ENCODE measurements around the gene EHMT1. TPM values are rescaled to one million over a fixed set of nuclear protein-coding genes. Genes with fewer than 3 reads are reported as not detected.

EHMT1 gene
- total RNA-seq, 1 donor from 2014 or later = 162 TPM

GRCh38 chr9:137688261-137688660, 69.5 kb downstream of the EHMT1 start:
- no peak for TF ChIP-seq CTCF (IDR thresholded peaks at IDR 0.05; ENCODE audit: partially characterized antibody, unreplicated experiment)
- H3K9me3 Mint-ChIP-seq (ENCODE audit: unreplicated experiment) = peaks cover 2% of the 10 kb centered on the region
- no peak for DNase-seq
- peaks cover 12% of the 10 kb centered on the region for H3K4me1 Mint-ChIP-seq (ENCODE audit: low read depth, unreplicated experiment)
- H3K27me3 Mint-ChIP-seq (ENCODE audit: unreplicated experiment) = no peaks in the 10 kb centered on the region
- no peaks in the 10 kb centered on the region for H3K36me3 Mint-ChIP-seq (ENCODE audit: unreplicated experiment)
- no peak overlapping the region for H3K27ac Mint-ChIP-seq (ENCODE audit: unreplicated experiment)
- no peak overlapping the region for H3K4me3 Mint-ChIP-seq (ENCODE audit: unreplicated experiment)

DNA sequence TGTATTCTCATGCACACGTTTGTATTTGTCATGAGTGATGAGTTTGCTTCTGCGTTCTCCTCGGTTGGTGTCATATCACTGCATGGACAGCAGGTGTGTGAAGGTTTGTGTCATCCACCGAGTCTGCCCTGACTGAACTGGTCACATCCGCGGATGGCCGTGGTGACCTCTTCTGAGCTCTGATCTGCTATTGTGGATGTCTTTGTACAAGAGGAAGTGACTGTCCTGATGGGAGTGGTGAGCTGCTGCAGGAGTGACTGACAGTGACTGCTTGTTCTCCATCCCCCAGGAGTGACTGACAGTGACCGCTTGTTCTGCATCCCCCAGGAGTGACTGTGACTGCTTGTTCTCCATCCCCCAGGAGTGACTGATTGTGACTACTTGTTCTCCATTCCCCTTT, 69.9 kb downstream of the EHMT1 start:
- Mint-ChIP-seq H3K4me3 (ENCODE audit: unreplicated experiment) (no peak overlapping the region), H3K27ac (ENCODE audit: unreplicated experiment) (no peak overlapping the region), H3K36me3 (ENCODE audit: unreplicated experiment) (no peaks in the 10 kb centered on the region), H3K4me1 (ENCODE audit: low read depth, unreplicated experiment) (peaks cover 12% of the 10 kb centered on the region), H3K9me3 (ENCODE audit: unreplicated experiment) (peaks cover 2% of the 10 kb centered on the region), H3K27me3 (ENCODE audit: unreplicated experiment) (no peaks in the 10 kb centered on the region)
- DNase-seq = no peak
- TF ChIP-seq CTCF (IDR thresholded peaks at IDR 0.05; ENCODE audit: partially characterized antibody, unreplicated experiment) = no peak

- no peak for TF ChIP-seq CTCF (IDR thresholded peaks at IDR 0.05; ENCODE audit: partially characterized antibody, unreplicated experiment)
- Mint-ChIP-seq H3K27me3 (ENCODE audit: unreplicated experiment) (no peaks in the 10 kb centered on the region), H3K9me3 (ENCODE audit: unreplicated experiment) (peaks cover 2% of the 10 kb centered on the region), H3K36me3 (ENCODE audit: unreplicated experiment) (no peaks in the 10 kb centered on the region), H3K4me1 (ENCODE audit: low read depth, unreplicated experiment) (peaks cover 12% of the 10 kb centered on the region), H3K4me3 (ENCODE audit: unreplicated experiment) (no peak overlapping the region), H3K27ac (ENCODE audit: unreplicated experiment) (peak overlapping the region; percentile 30)
- no peak for DNase-seq
Measured at GRCh38 chr9:137689745-137690529, 71.1 kb downstream of the EHMT1 start.

DNA sequence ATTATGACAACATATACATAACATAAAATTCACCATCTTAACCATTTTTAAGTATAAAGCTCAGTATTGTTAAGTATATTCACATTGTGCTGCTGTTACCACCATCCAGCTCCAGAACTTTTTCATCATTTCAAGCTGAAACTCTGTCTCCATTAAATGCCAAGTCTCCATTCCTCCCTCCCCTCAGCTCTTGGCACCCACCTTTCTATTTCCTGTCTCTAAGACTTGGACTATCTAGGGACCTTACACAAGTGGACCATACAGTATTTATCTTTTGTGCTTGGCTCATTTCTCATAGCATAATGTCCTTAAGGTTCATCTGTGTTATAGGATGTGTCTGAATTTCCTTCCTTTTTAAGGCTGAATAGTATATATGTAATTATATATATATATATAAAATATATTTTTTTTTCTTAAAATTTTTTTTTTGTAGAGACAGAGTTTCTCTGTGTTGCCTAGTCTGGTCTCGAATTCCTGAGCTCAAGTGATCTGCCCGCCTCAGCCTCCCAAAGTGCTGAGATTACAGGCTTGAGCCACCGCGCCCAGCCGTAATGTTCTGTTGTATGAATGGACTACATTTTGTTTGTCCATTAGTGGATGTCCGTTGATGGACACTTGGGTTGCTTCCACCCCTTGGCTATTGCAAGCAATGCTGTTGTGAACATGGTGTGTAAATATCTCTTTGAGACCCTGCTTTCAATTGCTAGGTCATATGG, 72.3 kb downstream of the EHMT1 start:
- Mint-ChIP-seq H3K4me1 (ENCODE audit: low read depth, unreplicated experiment) (peaks cover 14% of the 10 kb centered on the region), H3K4me3 (ENCODE audit: unreplicated experiment) (no peak overlapping the region), H3K9me3 (ENCODE audit: unreplicated experiment) (peaks cover 2% of the 10 kb centered on the region), H3K27ac (ENCODE audit: unreplicated experiment) (peak overlapping the region; percentile 26), H3K36me3 (ENCODE audit: unreplicated experiment) (no peaks in the 10 kb centered on the region), H3K27me3 (ENCODE audit: unreplicated experiment) (no peaks in the 10 kb centered on the region)
- no peak for DNase-seq
- no peak for TF ChIP-seq CTCF (IDR thresholded peaks at IDR 0.05; ENCODE audit: partially characterized antibody, unreplicated experiment)
